K562 (cell line): ENCODE data around the gene TPD52L1. TPM values are rescaled to one million over a fixed set of nuclear protein-coding genes. Genes with fewer than 3 reads are reported as not detected.
A peak's percentile ranks its signal among the peaks of the same experiment; 100 is the strongest.

Source experiments
- ATAC-seq: fragments of 200-7000 bp; cut with Tn5 transposase; 3 replicates; pipeline ENCODE4 v1.9.1; 2020; ENCODE audit warnings: moderate library complexity
- BruUV-seq: library from RNA; stranded (reverse); fragments of 400-500 nt; replicated peaks from 2 replicates; lab custom pipeline; 2021; lab: Mats Ljungman, UMichigan
- CTCF ChIA-PET: fragments of 300-600 bp; formaldehyde crosslinking; extraction: SDS; loops from one replicate; lab custom pipeline; 2021; ENCODE audit warnings: low intra/inter-chr PET ratio; lab: Yijun Ruan, JAX
- POLR2A ChIA-PET: fragments of 300-600, 350-650 bp; sonication (Branson Sonifier 250); formaldehyde crosslinking; extraction: SDS; loops from one replicate; lab custom pipeline; 2021; ENCODE audit warnings: antibody characterized with exemption, inconsistent platforms; lab: Yijun Ruan, JAX
- DNase-seq, 4 experiments: peaks; one replicate each; pipeline versions ENCODE4 v3.0.0 to v3.0.0-alpha.2; 2011 to 2018; ENCODE audit warnings: low spot score in 3 of 4, mixed read lengths in 3 of 4; ENCODE audit errors: extremely low read depth in 1 of 4
- FAIRE-seq: peaks from 2 replicates; lab custom pipeline; 2011; peaks lifted over from hg19 to GRCh38; lab: Jason Lieb, UNC
- H2AFZ ChIP-seq: 2 replicates; pipeline ENCODE4 v1.6.0; 2011; ENCODE audit warnings: low read depth, low read length, control low read depth, inconsistent platforms
- H3K27ac ChIP-seq: fragments of 200-600 bp; 3 replicates; pipeline ENCODE4 v1.8.0; 2011; ENCODE audit warnings: low read depth, mild to moderate bottlenecking, control low read depth, inconsistent platforms, low read length, moderate library complexity, mixed read lengths; ENCODE audit errors: extremely low read depth
- H3K27me3 ChIP-seq, 2 experiments: fragments of 300-600 bp in 1 of 2; 2 replicates in 1 of 2; 3 replicates in 1 of 2; pipeline versions ENCODE4 v1.6.0 to v1.8.0; 2011; ENCODE audit warnings: inconsistent platforms in 2 of 2, low read length in 2 of 2, mild to moderate bottlenecking in 1 of 2, mixed read lengths in 1 of 2, moderate library complexity in 1 of 2; ENCODE audit not compliant: control insufficient read depth in 2 of 2, insufficient read depth in 2 of 2
- H3K36me3 ChIP-seq: fragments of 300-600 bp; 3 replicates; pipeline ENCODE4 v1.8.0; 2011; ENCODE audit warnings: mild to moderate bottlenecking, low read length, inconsistent platforms; ENCODE audit not compliant: control insufficient read depth, insufficient read depth
- H3K4me1 ChIP-seq, 2 experiments: fragments of 200-600 bp in 1 of 2; replicated peaks in 1 of 2; 2 replicates in 1 of 2; 3 replicates in 1 of 2; pipeline versions ENCODE4 v1.5.1 to v1.8.0; 2011; ENCODE audit warnings: inconsistent platforms in 2 of 2, low read length in 2 of 2, mild to moderate bottlenecking in 1 of 2, mixed read lengths in 1 of 2, moderate library complexity in 1 of 2; ENCODE audit not compliant: control insufficient read depth in 2 of 2, insufficient read depth in 2 of 2
- H3K4me2 ChIP-seq: 2 replicates; pipeline ENCODE4 v1.6.1; 2011; ENCODE audit warnings: low read length, control low read depth, inconsistent platforms, mixed read lengths; ENCODE audit not compliant: insufficient read depth
- H3K4me3 ChIP-seq: fragments of 200-600 bp; sonication (generic), shearing (Covaris generic); 2 replicates; pipeline ENCODE4 v1.5.1; 2016; ENCODE audit warnings: control low read depth, inconsistent platforms
- H3K79me2 ChIP-seq: fragments of 200-600 bp; 3 replicates; pipeline ENCODE4 v1.8.0; 2011; ENCODE audit warnings: low read length, inconsistent platforms; ENCODE audit not compliant: control insufficient read depth, insufficient read depth
- H3K9ac ChIP-seq, 2 experiments: 2 replicates each; pipeline versions ENCODE4 v1.6.0 to v1.6.1; 2011; ENCODE audit warnings: low read depth in 2 of 2, low read length in 2 of 2, control low read depth in 1 of 2, inconsistent platforms in 1 of 2, mild to moderate bottlenecking in 1 of 2, mixed read lengths in 1 of 2; ENCODE audit not compliant: insufficient read depth in 1 of 2
- H3K9me1 ChIP-seq: one replicate; pipeline ENCODE4 v1.6.0; 2011; ENCODE audit warnings: inconsistent platforms, mild to moderate bottlenecking, low read length, moderate library complexity; ENCODE audit not compliant: control insufficient read depth, insufficient read depth
- H3K9me3 ChIP-seq: replicated peaks from 2 replicates; pipeline ENCODE4 v1.5.1; 2011; ENCODE audit warnings: low read depth, low read length, inconsistent platforms; ENCODE audit not compliant: control insufficient read depth, insufficient read depth
- H4K20me1 ChIP-seq: replicated peaks from 2 replicates; pipeline ENCODE4 v1.6.1; 2011; ENCODE audit warnings: low read length, inconsistent platforms, mixed read lengths; ENCODE audit not compliant: control insufficient read depth, insufficient read depth
- ARNT ChIP-seq, 2 experiments: fragments of 450-650 bp; IDR thresholded peaks; 2 replicates each; pipeline ENCODE4 v1.6.1; 2016; ENCODE audit warnings: mild to moderate bottlenecking in 1 of 2
- MTA2 ChIP-seq: fragments of 450-650 bp; IDR thresholded peaks from 2 replicates; pipeline ENCODE4 v1.6.1; 2016; ENCODE audit warnings: low read depth
- STAT5B ChIP-seq: fragments of 250-450 bp; sonication (Bioruptor Pico); IDR thresholded peaks from 2 replicates; pipeline ENCODE4 v1.8.0; 2021; ENCODE audit warnings: mild to moderate bottlenecking, inconsistent platforms
- TBP ChIP-seq: optimal IDR thresholded peaks from 2 replicates; pipeline ENCODE3; 2011; ENCODE audit warnings: low read depth, low read length, improper control_type of control experiment
- YY1 ChIP-seq, 3 experiments: IDR thresholded peaks; 2 replicates each; pipeline ENCODE4 v1.6.1; 2011; ENCODE audit warnings: low read length in 2 of 3, mild to moderate bottlenecking in 2 of 3, moderate library complexity in 2 of 3, borderline replicate concordance in 1 of 3, control low read depth in 1 of 3, low read depth in 1 of 3; ENCODE audit not compliant: insufficient read depth in 3 of 3, insufficient replicate concordance in 2 of 3, control insufficient read depth in 1 of 3, insufficient read length in 1 of 3; ENCODE audit errors: extremely low read depth in 1 of 3
- WGBS: fragments of 100-300 bp; shearing (Covaris generic); methylation state at CpG from one replicate; pipeline ENCODE4 v1.1.6; 2016; ENCODE audit warnings: low coverage, mixed read lengths; ENCODE audit not compliant: insufficient coverage; ENCODE audit errors: missing lambda C conversion rate; 5-methylcytosine and 5-hydroxymethylcytosine counted together
- in situ Hi-C: fragments of 300-500 bp; cut with MboI; formaldehyde crosslinking; loops from 4 replicates; pipeline ENCODE4 v1.15.0; 2018; ENCODE audit warnings: inconsistent platforms, mixed read lengths
- intact Hi-C: fragments of 100-400 bp; cut with micrococcal nuclease; formaldehyde crosslinking; loops from 2 replicates; pipeline ENCODE4 v1.14.2; 2022
- polyA plus RNA-seq, 8 experiments: library from polyadenylated mRNA; depleted of rRNA in 4 of 8; stranded (reverse) in 5 of 8; unstranded in 3 of 8; fragments of >200 nt; fragmentation: Nextera tagmentation in 2 of 8; fragmentation: Illumina TruSeq in 1 of 8; extraction: Ambion mirVana in 2 of 8; extraction: Trizol in 1 of 8; gene quantifications; 2 replicates each; pipeline versions ENCODE4 v1.2.1 to v1.2.3, GENCODE V29; 2011 to 2014; ENCODE audit warnings: inconsistent platforms in 1 of 8, missing spikeins in 1 of 8
- total RNA-seq, 7 experiments: library from RNA; depleted of rRNA in 6 of 7; stranded (reverse); fragments of >200 nt in 6 of 7; fragmentation: Illumina TruSeq in 2 of 7; extraction: Trizol in 2 of 7; gene quantifications; 2 replicates each; pipeline versions ENCODE4 v1.2.1 to v1.2.3, GENCODE V29; 2011 to 2021; ENCODE audit warnings: low replicate concordance in 1 of 7

Gene TPD52L1
- total and polyA plus RNA-seq, 9 of the 15 experiments (the other 6 are each of a cell fraction or from before 2014, with no cell fraction given): 12.9 to 149 (median 75.7) TPM

DNA sequence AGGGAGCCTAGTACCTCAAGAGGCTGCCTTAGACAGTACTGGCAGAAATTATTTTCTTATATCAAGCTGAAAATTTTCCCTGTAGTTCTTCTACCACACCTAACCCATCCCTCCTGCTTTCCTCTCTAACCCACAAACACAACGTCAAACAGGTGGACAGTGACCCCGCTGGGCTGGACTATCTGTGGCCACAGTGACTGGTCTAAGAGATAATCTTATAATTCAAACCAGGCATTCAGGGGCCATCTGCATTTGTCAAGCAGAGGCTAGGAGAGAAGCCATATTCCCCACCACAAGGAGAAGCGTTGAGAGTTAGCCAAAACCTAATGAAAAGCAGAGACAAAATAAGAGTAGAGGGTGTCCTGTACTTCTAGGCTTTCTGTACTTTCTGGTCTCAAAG, 140.0 kb downstream of the TPD52L1 start (continued):
- peak in 1 of 3 experiments; percentile 47 for TF ChIP-seq YY1 (IDR thresholded peaks at IDR 0.05; ENCODE audit: borderline replicate concordance in 1 of 3, control insufficient read depth in 1 of 3, extremely low read depth in 1 of 3, insufficient read depth in 3 of 3, insufficient read length in 1 of 3, insufficient replicate concordance in 2 of 3, low read depth in 1 of 3, low read length in 2 of 3)

GRCh38 chr6:125294036-125294435, 140.5 kb downstream of the TPD52L1 start:
- CTCF ChIA-PET: no interaction called here
- WGBS: 86% methylated on average over 1 of the region's 1 CpG
- in situ Hi-C loops: no loop called here

More at GRCh38 chr6:125294036-125294435, 140.5 kb downstream of the TPD52L1 start:
- no TSS peak for BruUV-seq
- no peak for DNase-seq
- FAIRE-seq: no peak
- Histone ChIP-seq H3K4me3 (no peak overlapping the region), H3K27me3 (no peaks in the 10 kb centered on the region), H4K20me1 (peaks cover 4% of the 10 kb centered on the region; the same call in 1 of the 2 replicates), H3K36me3 (peaks cover 97% of the 10 kb centered on the region), H3K4me1 (peaks cover 0 to 25% of the 10 kb centered on the region in 2 experiments; a peak in 2 of 5 replicates), H3K9ac (no peak overlapping the region), H2AFZ (no peak overlapping the region), H3K27ac (no peak overlapping the region), H3K4me2 (no peak overlapping the region), H3K9me3 (no peaks in the 10 kb centered on the region), H3K9me1 (peaks cover 4% of the 10 kb centered on the region), H3K79me2 (peaks cover 82% of the 10 kb centered on the region)
- POLR2A ChIA-PET: interaction anchor here (0.7 to 1.3 kb wide), 3 partner anchors 53 to 496 kb away, joined by 3 read pairs; partner anchors contain the start of genes NCOA7 and TPD52L1
- no peak for TF ChIP-seq ARNT (IDR thresholded peaks at IDR 0.05)
- no peak for TF ChIP-seq MTA2
- no peak for TF ChIP-seq STAT5B (CRISPR knock-in tag)
- TF ChIP-seq TBP: no peak
- 0 out of 3 replicates have a peak, but pooled peaks have one; percentile 9 for ATAC-seq
- intact Hi-C loops: no loop called here
